H1 (cell line): ENCODE measurements around the gene CABP1. TPM values are rescaled to one million over a fixed set of nuclear protein-coding genes. Genes with fewer than 3 reads are reported as not detected.

ENCODE experiments used
- CTCF ChIA-PET: fragments of 300-600 bp; sonication (Branson Sonifier 250); formaldehyde crosslinking; loops from one replicate; lab custom pipeline; 2021; ENCODE audit not compliant: partially characterized antibody; lab: Charles Lee
- POLR2A ChIA-PET: fragments of 300-600 bp; sonication (Branson Sonifier 250); formaldehyde crosslinking; loops from one replicate; lab custom pipeline; 2021; ENCODE audit warnings: inconsistent platforms; ENCODE audit not compliant: partially characterized antibody; lab: Charles Lee
- DNase-seq, 2 experiments: peaks; one replicate each; pipeline versions ENCODE4 v3.0.0 to v3.0.0-alpha.2; 2010 to 2022; ENCODE audit warnings: low spot score in 2 of 2, low read depth in 1 of 2, mixed read lengths in 1 of 2
- FAIRE-seq: peaks from 2 replicates; lab custom pipeline; 2011; peaks lifted over from hg19 to GRCh38; lab: Jason Lieb, UNC
- H2AFZ ChIP-seq: 2 replicates; pipeline ENCODE4 v1.8.1; 2012; ENCODE audit warnings: low read length, inconsistent platforms
- H2AK5ac ChIP-seq: 2 replicates; pipeline ENCODE4 v1.6.1; 2013; ENCODE audit warnings: low read depth, low read length
- H2BK120ac ChIP-seq: replicated peaks from 2 replicates; pipeline ENCODE3; 2013; ENCODE audit warnings: low read depth, low read length, inconsistent platforms
- H2BK12ac ChIP-seq: 2 replicates; pipeline ENCODE4 v1.6.1; 2013; ENCODE audit warnings: low read depth, low read length
- H2BK15ac ChIP-seq: 2 replicates; pipeline ENCODE4 v1.6.1; 2013; ENCODE audit warnings: low read length
- H2BK20ac ChIP-seq: 2 replicates; pipeline ENCODE4 v1.6.1; 2013; ENCODE audit warnings: low read length
- H2BK5ac ChIP-seq: 2 replicates; pipeline ENCODE4 v1.6.1; 2013; ENCODE audit warnings: low read depth, low read length
- H3K14ac ChIP-seq: 2 replicates; pipeline ENCODE4 v1.6.1; 2013; ENCODE audit warnings: inconsistent platforms; ENCODE audit not compliant: insufficient read length
- H3K18ac ChIP-seq: 2 replicates; pipeline ENCODE4 v1.6.1; 2013; ENCODE audit warnings: low read length; ENCODE audit errors: extremely low read depth
- H3K23ac ChIP-seq: 2 replicates; pipeline ENCODE4 v1.6.1; 2013; ENCODE audit warnings: inconsistent platforms; ENCODE audit not compliant: insufficient read length
- H3K23me2 ChIP-seq: 2 replicates; pipeline ENCODE4 v1.6.1; 2013; ENCODE audit warnings: low read depth, low read length
- H3K27ac ChIP-seq: 2 replicates; pipeline ENCODE4 v1.6.1; 2011; ENCODE audit warnings: low read depth, low read length, inconsistent platforms
- H3K27me3 ChIP-seq, 4 experiments: replicated peaks in 1 of 4; 1 replicate in 1 of 4; 2 replicates in 3 of 4; pipeline versions ENCODE4 v1.6.1 to v1.8.1; 2011 to 2013; ENCODE audit warnings: low read length in 3 of 4, mild to moderate bottlenecking in 3 of 4, inconsistent platforms in 2 of 4, mixed read lengths in 2 of 4, moderate library complexity in 1 of 4; ENCODE audit not compliant: control insufficient read depth in 3 of 4, insufficient read depth in 3 of 4; ENCODE audit errors: extremely low read depth in 1 of 4
- H3K36me3 ChIP-seq, 4 experiments: 2 replicates each; pipeline versions ENCODE4 v1.6.1 to v1.8.1; 2011 to 2013; ENCODE audit warnings: mild to moderate bottlenecking in 4 of 4, low read length in 3 of 4, moderate library complexity in 2 of 4, control low read depth in 1 of 4, inconsistent platforms in 1 of 4; ENCODE audit not compliant: insufficient read depth in 4 of 4, control insufficient read depth in 2 of 4
- H3K4ac ChIP-seq: replicated peaks from 2 replicates; pipeline ENCODE3; 2013; ENCODE audit warnings: low read length, low read depth, mixed read lengths, inconsistent platforms; ENCODE audit not compliant: insufficient read length
- H3K4me1 ChIP-seq, 4 experiments: replicated peaks in 1 of 4; 1 replicate in 1 of 4; 2 replicates in 3 of 4; pipeline versions ENCODE4 v1.6.1 to v1.8.1; 2011 to 2013; ENCODE audit warnings: low read length in 3 of 4, inconsistent platforms in 2 of 4, mixed read lengths in 1 of 4; ENCODE audit not compliant: insufficient read depth in 4 of 4, control insufficient read depth in 3 of 4
- H3K4me2 ChIP-seq, 2 experiments: 2 replicates each; pipeline versions ENCODE4 v1.6.1 to v1.8.1; 2011 to 2013; ENCODE audit warnings: low read depth in 2 of 2, low read length in 2 of 2, control low read depth in 1 of 2, inconsistent platforms in 1 of 2, mild to moderate bottlenecking in 1 of 2; ENCODE audit not compliant: insufficient read depth in 1 of 2
- H3K4me3 ChIP-seq, 4 experiments: fragments of 200-600, 300-600 bp in 1 of 4; sonication (generic), shearing (Covaris generic), sonication (Bioruptor Twin) in 1 of 4; 2 replicates each; pipeline versions ENCODE4 v1.5.1 to v1.8.1; 2011 to 2016; ENCODE audit warnings: low read length in 4 of 4, low read depth in 3 of 4, control low read depth in 2 of 4, inconsistent platforms in 2 of 4, mild to moderate bottlenecking in 2 of 4, mixed read lengths in 1 of 4, moderate library complexity in 1 of 4; ENCODE audit not compliant: insufficient read depth in 2 of 4; ENCODE audit errors: extremely low read depth in 1 of 4
- H3K56ac ChIP-seq: replicated peaks from 2 replicates; pipeline ENCODE3; 2013; ENCODE audit warnings: low read depth, mild to moderate bottlenecking, mixed read lengths, low read length, inconsistent platforms; ENCODE audit not compliant: insufficient read length
- H3K79me1 ChIP-seq: 2 replicates; pipeline ENCODE4 v1.6.1; 2013; ENCODE audit warnings: low read depth, low read length, control low read depth
- H3K79me2 ChIP-seq, 2 experiments: 2 replicates each; pipeline versions ENCODE4 v1.6.1 to v1.8.1; 2012 to 2013; ENCODE audit warnings: low read length in 2 of 2, mild to moderate bottlenecking in 2 of 2, inconsistent platforms in 1 of 2; ENCODE audit not compliant: insufficient read depth in 2 of 2, control insufficient read depth in 1 of 2
- H3K9ac ChIP-seq, 4 experiments: replicated peaks in 1 of 4; 1 replicate in 1 of 4; 2 replicates in 3 of 4; pipeline versions ENCODE4 v1.6.1 to v1.8.1; 2011 to 2013; ENCODE audit warnings: low read depth in 3 of 4, low read length in 3 of 4, control low read depth in 2 of 4, mild to moderate bottlenecking in 2 of 4, moderate library complexity in 2 of 4, inconsistent platforms in 1 of 4; ENCODE audit errors: extremely low read depth in 1 of 4
- H3K9me3 ChIP-seq, 2 experiments: 2 replicates each; pipeline versions ENCODE4 v1.6.1 to v1.8.1; 2012 to 2013; ENCODE audit warnings: mild to moderate bottlenecking in 2 of 2, moderate library complexity in 2 of 2, control low read depth in 1 of 2, inconsistent platforms in 1 of 2, low read depth in 1 of 2, low read length in 1 of 2, mixed read lengths in 1 of 2; ENCODE audit not compliant: insufficient read depth in 2 of 2
- H4K20me1 ChIP-seq, 2 experiments: replicated peaks in 1 of 2; 2 replicates each; pipeline versions ENCODE3 to v1.8.1; 2011 to 2013; ENCODE audit warnings: inconsistent platforms in 2 of 2, low read length in 2 of 2, mild to moderate bottlenecking in 1 of 2; ENCODE audit not compliant: insufficient read depth in 2 of 2, control insufficient read depth in 1 of 2
- H4K5ac ChIP-seq: 2 replicates; pipeline ENCODE4 v1.6.1; 2013; ENCODE audit warnings: low read length, low read depth, mixed read lengths, inconsistent platforms; ENCODE audit not compliant: insufficient read length
- H4K8ac ChIP-seq: 2 replicates; pipeline ENCODE4 v1.8.0; 2013; ENCODE audit warnings: mild to moderate bottlenecking, moderate library complexity, low read length, inconsistent platforms; ENCODE audit not compliant: insufficient read depth; ENCODE audit errors: extremely low read depth
- H4K91ac ChIP-seq: replicated peaks from 2 replicates; pipeline ENCODE3; 2013; ENCODE audit warnings: low read length, mixed read lengths, inconsistent platforms; ENCODE audit not compliant: insufficient read length
- CTCF ChIP-seq, 3 experiments: IDR thresholded peaks; 1 replicate in 2 of 3; 2 replicates in 1 of 3; pipeline versions ENCODE4 v1.5.1 to v1.6.1; 2011; ENCODE audit warnings: low read length in 3 of 3, mild to moderate bottlenecking in 3 of 3, inconsistent platforms in 2 of 3, low read depth in 1 of 3, moderate library complexity in 1 of 3; ENCODE audit not compliant: insufficient read depth in 1 of 3; ENCODE audit errors: control extremely low read depth in 1 of 3
- WGBS, 2 experiments: shearing (Covaris generic) in 1 of 2; methylation state at CpG; one replicate each; pipeline versions ENCODE4 v1.1.6 to v1.1.7; 2013 to 2015; ENCODE audit warnings: low lambda C conversion rate in 2 of 2, mixed read lengths in 2 of 2, inconsistent platforms in 1 of 2, low coverage in 1 of 2, missing lambda C conversion rate in 1 of 2; ENCODE audit not compliant: insufficient replicate concordance in 2 of 2, insufficient coverage in 1 of 2, insufficient read length in 1 of 2; ENCODE audit errors: extremely low coverage in 1 of 2, missing lambda C conversion rate in 1 of 2; 5-methylcytosine and 5-hydroxymethylcytosine counted together
- polyA plus RNA-seq, 7 experiments: library from polyadenylated mRNA; depleted of rRNA in 3 of 7; stranded (reverse) in 5 of 7; unstranded in 2 of 7; fragments of >200 nt in 5 of 7; fragments of 200-250 nt in 2 of 7; gene quantifications; 1 replicate in 5 of 7; 2 replicates in 1 of 7; 4 replicates in 1 of 7; pipeline versions ENCODE4 v1.2.1 to v1.2.3, GENCODE V29; 2011 to 2013; ENCODE audit warnings: missing spikeins in 2 of 7, mixed read lengths in 2 of 7
- total RNA-seq: library from RNA; stranded (reverse); fragmentation: NEBNext Ultra II Directional; extraction: Animal tissue kit (Norgen Biotek cat#: 25700); gene quantifications from 2 replicates; pipeline ENCODE4 v1.2.1, GENCODE V29; 2021

The CABP1 gene
- total and polyA plus RNA-seq, 2 of the 8 experiments (the other 6 are each of a cell fraction or from before 2014, with no cell fraction given): 3.9 to 7.4 TPM

GRCh38 chr12:120598674-120599463 is 41.6 kb upstream of the CABP1 start:
- no peak for FAIRE-seq

More at GRCh38 chr12:120598674-120599463, 41.6 kb upstream of the CABP1 start:
- no peak overlapping the region for H2BK15ac ChIP-seq
- no peak for DNase-seq
- H4K20me1 ChIP-seq: no peaks in the 10 kb centered on the region
- no peak overlapping the region for H3K23ac ChIP-seq
- no peak overlapping the region for H3K14ac ChIP-seq
- H2AFZ ChIP-seq: peak overlapping the region; percentile 18; the same call in 1 of the 2 replicates
- ChIA-PET CTCF (interaction anchor here (0.6 to 2.8 kb wide), 6 partner anchors 9 to 143 kb away, joined by 4 to 20 read pairs (median 6); partner anchors contain the start of gene POP5), POLR2A (no interaction called here)
- H3K4me3 ChIP-seq: no peak overlapping the region
- H3K9ac ChIP-seq: no peak overlapping the region
- no peak overlapping the region for H4K5ac ChIP-seq
- no peak overlapping the region for H2BK20ac ChIP-seq
- H3K4me2 ChIP-seq: no peak overlapping the region
- no peak overlapping the region for H3K4ac ChIP-seq
- H3K56ac ChIP-seq: no peak overlapping the region
- no peaks in the 10 kb centered on the region for H3K79me1 ChIP-seq
- peaks cover 0 to 5% (median 2%) of the 10 kb centered on the region in 4 experiments; a peak in 6 of 7 replicates for H3K4me1 ChIP-seq
- H4K8ac ChIP-seq: no peak overlapping the region
- no peak overlapping the region for H2BK120ac ChIP-seq
- no peaks in the 10 kb centered on the region for H3K36me3 ChIP-seq
- no peak overlapping the region for H2BK12ac ChIP-seq
- H2BK5ac ChIP-seq: no peak overlapping the region
- H3K27ac ChIP-seq: no peak overlapping the region
- H3K18ac ChIP-seq: no peak overlapping the region
- H3K9me3 ChIP-seq: no peaks in the 10 kb centered on the region
- H3K27me3 ChIP-seq: no peaks in the 10 kb centered on the region
- WGBS, 2 experiments: 80% methylated on average over 13 of the region's 13 CpGs; no CpG with 5 or more reads in 1 of the 2 experiments
- peaks cover 3% of the 10 kb centered on the region; the same call in 1 of the 2 replicates for H3K23me2 ChIP-seq
- H4K91ac ChIP-seq: no peak overlapping the region
- no peak overlapping the region for H2AK5ac ChIP-seq
- TF ChIP-seq CTCF (IDR thresholded peaks at IDR 0.05; ENCODE audit: control extremely low read depth in 1 of 3, insufficient read depth in 1 of 3, low read depth in 1 of 3, low read length in 3 of 3): no peak
- H3K79me2 ChIP-seq: no peaks in the 10 kb centered on the region
